Coronary artery (tissue), 2 donors: ENCODE measurements around the gene CUX1.

ENCODE experiments used
- DNase-seq: peaks from one replicate; pipeline ENCODE4 v3.0.0-alpha.2; 2017; ENCODE audit warnings: low spot score
- H3K27ac ChIP-seq, 2 donors: fragments of 200-600 bp; sonication (generic); one replicate each; pipeline ENCODE4 v1.5.1; 2016 to 2019
- H3K4me3 ChIP-seq: fragments of 200-600 bp; sonication (generic); 2 replicates; pipeline ENCODE4 v1.5.1; 2016; ENCODE audit warnings: mild to moderate bottlenecking, moderate library complexity
- TF ChIP-seq, protein P1 (sequence below): fragments of 200-600 bp; sonication (generic); IDR thresholded peaks from one replicate; pipeline ENCODE4 v1.5.1; 2019; ENCODE audit warnings: antibody characterized with exemption

The CUX1 gene

GRCh38 chr7:101973130-101973529 lies 155.7 kb downstream of the CUX1 start:
- DNase-seq = no peak

GRCh38 chr7:101974393-101974792 lies 157.0 kb downstream of the CUX1 start:
- no peak overlapping the region for H3K4me3 ChIP-seq
- TF ChIP-seq, protein P1, sequence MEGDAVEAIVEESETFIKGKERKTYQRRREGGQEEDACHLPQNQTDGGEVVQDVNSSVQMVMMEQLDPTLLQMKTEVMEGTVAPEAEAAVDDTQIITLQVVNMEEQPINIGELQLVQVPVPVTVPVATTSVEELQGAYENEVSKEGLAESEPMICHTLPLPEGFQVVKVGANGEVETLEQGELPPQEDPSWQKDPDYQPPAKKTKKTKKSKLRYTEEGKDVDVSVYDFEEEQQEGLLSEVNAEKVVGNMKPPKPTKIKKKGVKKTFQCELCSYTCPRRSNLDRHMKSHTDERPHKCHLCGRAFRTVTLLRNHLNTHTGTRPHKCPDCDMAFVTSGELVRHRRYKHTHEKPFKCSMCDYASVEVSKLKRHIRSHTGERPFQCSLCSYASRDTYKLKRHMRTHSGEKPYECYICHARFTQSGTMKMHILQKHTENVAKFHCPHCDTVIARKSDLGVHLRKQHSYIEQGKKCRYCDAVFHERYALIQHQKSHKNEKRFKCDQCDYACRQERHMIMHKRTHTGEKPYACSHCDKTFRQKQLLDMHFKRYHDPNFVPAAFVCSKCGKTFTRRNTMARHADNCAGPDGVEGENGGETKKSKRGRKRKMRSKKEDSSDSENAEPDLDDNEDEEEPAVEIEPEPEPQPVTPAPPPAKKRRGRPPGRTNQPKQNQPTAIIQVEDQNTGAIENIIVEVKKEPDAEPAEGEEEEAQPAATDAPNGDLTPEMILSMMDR = no peak
- no peak for DNase-seq
- no peak overlapping the region for H3K27ac ChIP-seq

More at GRCh38 chr7:101973130-101973529, 155.7 kb downstream of the CUX1 start:
- TF ChIP-seq, protein P1 = no peak
- no peak overlapping the region for H3K27ac ChIP-seq
- H3K4me3 ChIP-seq = no peak overlapping the region

GRCh38 chr7:101975046-101975445 lies 157.6 kb downstream of the CUX1 start:
- TF ChIP-seq, protein P1 = no peak
- DNase-seq = no peak
- Histone ChIP-seq H3K27ac (no peak overlapping the region), H3K4me3 (no peak overlapping the region)

DNA sequence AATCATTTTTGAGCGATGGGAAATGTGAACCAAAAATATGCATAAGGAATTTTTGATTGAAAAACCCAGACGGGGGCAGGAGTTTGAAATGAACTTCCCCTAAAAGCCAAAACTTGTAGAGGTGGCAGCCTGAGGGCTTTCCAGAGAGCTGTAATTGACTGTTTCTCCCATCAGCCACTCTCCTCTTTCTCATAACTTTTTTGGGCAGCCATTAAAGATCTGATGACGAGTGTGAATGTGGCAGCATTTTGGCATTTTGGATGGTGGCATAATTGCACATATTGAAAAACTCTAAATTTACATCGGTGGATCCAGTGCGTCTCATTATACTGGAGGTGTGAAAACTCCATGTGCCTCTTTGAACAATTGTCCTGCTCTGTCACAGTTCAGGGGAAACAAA lies 159.0 kb downstream of the CUX1 start:
- Histone ChIP-seq H3K4me3 (no peak overlapping the region), H3K27ac (no peak overlapping the region)
- TF ChIP-seq, protein P1 = no peak
- no peak for DNase-seq

- TF ChIP-seq, protein P1 = no peak
- Histone ChIP-seq H3K27ac (no peak overlapping the region), H3K4me3 (no peak overlapping the region)
- DNase-seq = no peak
These were observed 159.8 kb downstream of the CUX1 start for GRCh38 chr7:101977249-101977648.

GRCh38 chr7:101978683-101979082 lies 161.3 kb downstream of the CUX1 start:
- no peak overlapping the region for H3K4me3 ChIP-seq
- TF ChIP-seq, protein P1 = no peak
- no peak for DNase-seq
- H3K27ac ChIP-seq = no peak overlapping the region

DNA sequence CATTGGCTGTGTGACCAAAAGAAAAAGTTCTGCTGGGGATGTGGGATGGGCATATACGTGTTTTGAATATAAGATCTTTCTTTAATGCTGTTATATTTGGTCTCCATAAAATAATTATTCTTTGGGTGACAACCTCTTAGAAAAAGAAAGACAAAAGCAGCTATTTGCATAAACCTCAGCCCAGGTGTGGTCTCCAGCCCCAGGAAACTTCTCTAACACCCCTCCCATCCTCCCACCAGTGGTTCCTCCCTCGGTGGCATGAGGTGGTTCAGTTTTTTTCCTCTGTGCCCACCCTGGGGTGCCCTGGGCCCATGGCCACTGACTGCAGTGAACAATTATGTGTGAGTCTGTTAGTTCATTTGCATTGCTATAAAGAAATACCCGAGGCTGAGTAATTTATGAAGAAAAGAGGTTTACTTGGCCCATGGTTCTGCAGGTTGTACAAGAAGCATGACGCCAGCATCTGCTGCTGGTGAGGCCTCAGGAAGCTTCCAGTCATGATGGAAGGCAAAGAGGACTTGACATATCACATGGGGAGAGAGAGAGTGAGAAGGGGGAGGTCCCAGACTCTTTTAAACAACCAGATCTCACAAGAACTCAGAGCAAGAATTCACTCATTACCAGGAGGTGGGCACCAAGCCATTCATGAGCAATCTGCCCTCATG lies 165.9 kb downstream of the CUX1 start:
- H3K27ac ChIP-seq = no peak overlapping the region
- H3K4me3 ChIP-seq = no peak overlapping the region
- TF ChIP-seq, protein P1 = no peak
- no peak for DNase-seq
